ENCODE measurements around the gene CWF19L1.

CWF19L1 gene

GRCh38 chr10:100182908-100183307 lies 84.5 kb downstream of the CWF19L1 start:
- no peak for DNase-seq (ENCODE audit: low read depth, low spot score)
